GM23338 (cell line): ENCODE results near the gene TNFRSF21.

ENCODE experiments used
- CREB1 ChIP-seq: fragments of 250-450 bp; sonication (Bioruptor Pico); IDR thresholded peaks from 2 replicates; pipeline ENCODE4 v1.5.0; 2020; ENCODE audit warnings: low read depth, mild to moderate bottlenecking, moderate library complexity
- CTCF ChIP-seq, 2 experiments: fragments of 200-600 bp in 1 of 2; sonication (generic) in 1 of 2; conservative IDR thresholded peaks; 2 replicates each; pipeline versions ENCODE4 v1.5.1 to v1.6.1; 2016 to 2017; ENCODE audit warnings: antibody characterized with exemption in 2 of 2, low read depth in 2 of 2, mild to moderate bottlenecking in 2 of 2, moderate library complexity in 1 of 2
- ETS1 ChIP-seq: IDR thresholded peaks from 2 replicates; pipeline ENCODE4 v1.6.1; 2016; ENCODE audit warnings: antibody characterized with exemption
- EZH2 ChIP-seq: fragments of 200-600 bp; sonication (generic); IDR thresholded peaks from one replicate; pipeline ENCODE4 v1.8.0; 2017; ENCODE audit warnings: antibody characterized with exemption, mild to moderate bottlenecking, low read depth; ENCODE audit not compliant: unreplicated experiment
- ZNF114 ChIP-seq: fragments of 250-450 bp; sonication (Bioruptor Pico); IDR thresholded peaks from 2 replicates; pipeline ENCODE4 v1.5.0; 2020; ENCODE audit warnings: mild to moderate bottlenecking, moderate library complexity

- TF ChIP-seq ETS1 = no peak
- no peak for TF ChIP-seq CTCF (conservative IDR thresholded peaks at IDR 0.05; ENCODE audit: low read depth in 2 of 2)
- TF ChIP-seq EZH2 = no peak
- TF ChIP-seq CREB1 (CRISPR knock-in tag) = no peak
- TF ChIP-seq ZNF114 (CRISPR knock-in tag) = no peak
Measured at GRCh38 chr6:47344022-47344421, 34.3 kb upstream of the TNFRSF21 start.
